ENCODE results near the gene FBXO38. TPM values are rescaled to one million over a fixed set of nuclear protein-coding genes. Genes with fewer than 3 reads are reported as not detected.

FBXO38 gene
- total RNA-seq, 1 experiment from 2014 or later: 35.8 TPM

DNA sequence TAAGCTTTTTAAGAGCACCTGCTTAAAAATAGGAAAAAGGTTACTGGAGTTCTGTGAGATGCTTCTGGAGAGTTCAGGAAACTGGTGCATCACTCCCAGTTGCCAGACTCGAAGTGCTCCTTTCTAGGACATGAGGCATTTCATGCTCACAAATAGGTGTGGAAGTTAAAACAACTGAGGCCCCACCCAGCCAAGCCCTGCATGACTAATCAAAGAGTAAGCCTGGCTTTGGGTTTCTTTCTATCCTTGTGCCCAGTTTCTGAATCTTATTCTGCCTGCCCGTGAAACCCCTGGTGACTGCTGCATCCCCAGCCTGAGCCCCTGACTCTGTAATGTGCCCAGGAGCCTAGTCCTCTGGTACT, 40.7 kb upstream of the FBXO38 start (continued):
- TF ChIP-seq SOX15 (CRISPR knock-in tag; IDR thresholded peaks at IDR 0.05) (no peak), ZNF416 (CRISPR knock-in tag; IDR thresholded peaks at IDR 0.05) (no peak), NR2C2 (CRISPR knock-in tag; IDR thresholded peaks at IDR 0.05) (no peak), SP1 (CRISPR knock-in tag; conservative IDR thresholded peaks at IDR 0.05) (no peak), SMAD3 (CRISPR knock-in tag; IDR thresholded peaks at IDR 0.05; ENCODE audit: borderline replicate concordance) (no peak), KAT7 (CRISPR knock-in tag; IDR thresholded peaks at IDR 0.05; ENCODE audit: borderline replicate concordance) (no peak)
- TF ChIP-seq, protein P1, sequence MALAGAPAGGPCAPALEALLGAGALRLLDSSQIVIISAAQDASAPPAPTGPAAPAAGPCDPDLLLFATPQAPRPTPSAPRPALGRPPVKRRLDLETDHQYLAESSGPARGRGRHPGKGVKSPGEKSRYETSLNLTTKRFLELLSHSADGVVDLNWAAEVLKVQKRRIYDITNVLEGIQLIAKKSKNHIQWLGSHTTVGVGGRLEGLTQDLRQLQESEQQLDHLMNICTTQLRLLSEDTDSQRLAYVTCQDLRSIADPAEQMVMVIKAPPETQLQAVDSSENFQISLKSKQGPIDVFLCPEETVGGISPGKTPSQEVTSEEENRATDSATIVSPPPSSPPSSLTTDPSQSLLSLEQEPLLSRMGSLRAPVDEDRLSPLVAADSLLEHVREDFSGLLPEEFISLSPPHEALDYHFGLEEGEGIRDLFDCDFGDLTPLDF (CRISPR knock-in tag; IDR thresholded peaks at IDR 0.05): no peak
- TF ChIP-seq, protein P2, sequence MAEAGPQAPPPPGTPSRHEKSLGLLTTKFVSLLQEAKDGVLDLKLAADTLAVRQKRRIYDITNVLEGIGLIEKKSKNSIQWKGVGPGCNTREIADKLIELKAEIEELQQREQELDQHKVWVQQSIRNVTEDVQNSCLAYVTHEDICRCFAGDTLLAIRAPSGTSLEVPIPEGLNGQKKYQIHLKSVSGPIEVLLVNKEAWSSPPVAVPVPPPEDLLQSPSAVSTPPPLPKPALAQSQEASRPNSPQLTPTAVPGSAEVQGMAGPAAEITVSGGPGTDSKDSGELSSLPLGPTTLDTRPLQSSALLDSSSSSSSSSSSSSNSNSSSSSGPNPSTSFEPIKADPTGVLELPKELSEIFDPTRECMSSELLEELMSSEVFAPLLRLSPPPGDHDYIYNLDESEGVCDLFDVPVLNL (CRISPR knock-in tag; IDR thresholded peaks at IDR 0.05; ENCODE audit: borderline replicate concordance, low read depth): no peak

DNA sequence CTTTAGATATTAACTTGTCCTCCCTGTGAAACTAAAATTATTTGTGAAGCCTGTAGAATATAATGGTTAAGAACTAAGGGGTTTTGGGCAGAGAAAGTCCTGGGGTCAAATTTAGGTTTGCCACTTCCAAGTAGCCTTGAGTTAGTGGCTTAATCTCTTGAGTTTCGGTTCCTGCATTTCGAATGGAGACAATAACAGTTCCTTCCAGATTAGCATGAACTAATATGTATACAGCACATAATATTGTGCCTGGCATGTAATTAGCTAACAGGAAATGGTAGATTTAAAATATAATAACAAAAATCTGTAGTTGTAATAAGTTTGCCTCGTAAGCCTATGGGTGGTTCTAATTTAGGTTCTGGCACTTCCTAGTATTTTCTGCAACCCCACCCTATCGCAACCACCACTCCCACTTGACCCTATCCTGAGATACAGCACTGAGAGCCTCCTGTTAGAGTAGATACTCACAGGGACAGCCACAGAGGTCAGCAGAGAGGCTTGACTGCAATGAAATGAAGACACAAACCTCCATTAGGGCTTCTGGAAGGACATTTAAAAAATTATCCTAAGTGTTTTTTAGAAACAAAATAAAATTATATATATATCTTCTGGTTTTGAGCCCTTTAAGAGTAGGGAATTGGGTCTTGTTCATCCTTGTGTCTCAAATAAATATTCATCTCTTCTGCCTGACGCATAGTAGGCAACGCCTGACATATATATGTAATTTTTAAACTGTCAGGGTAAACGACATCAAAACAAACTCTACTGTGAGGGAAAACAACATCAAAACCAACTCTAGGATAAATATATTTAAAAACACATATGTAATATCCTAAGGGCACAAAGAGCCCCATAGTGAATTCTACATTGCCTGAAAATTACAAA, 39.9 kb upstream of the FBXO38 start:
- POLR2A ChIA-PET: no interaction called here
- H3K9me3 Mint-ChIP-seq: no peaks in the 10 kb centered on the region
- H3K4me3 Mint-ChIP-seq: no peak overlapping the region
- no peaks in the 10 kb centered on the region; the same call in none of the 2 replicates for H3K27me3 Mint-ChIP-seq (ENCODE audit: low read depth)
- H3K36me3 Mint-ChIP-seq: no peaks in the 10 kb centered on the region
- no peak for TF ChIP-seq ELF4 (CRISPR knock-in tag; IDR thresholded peaks at IDR 0.05; ENCODE audit: low read depth)
- TF ChIP-seq, protein P3, sequence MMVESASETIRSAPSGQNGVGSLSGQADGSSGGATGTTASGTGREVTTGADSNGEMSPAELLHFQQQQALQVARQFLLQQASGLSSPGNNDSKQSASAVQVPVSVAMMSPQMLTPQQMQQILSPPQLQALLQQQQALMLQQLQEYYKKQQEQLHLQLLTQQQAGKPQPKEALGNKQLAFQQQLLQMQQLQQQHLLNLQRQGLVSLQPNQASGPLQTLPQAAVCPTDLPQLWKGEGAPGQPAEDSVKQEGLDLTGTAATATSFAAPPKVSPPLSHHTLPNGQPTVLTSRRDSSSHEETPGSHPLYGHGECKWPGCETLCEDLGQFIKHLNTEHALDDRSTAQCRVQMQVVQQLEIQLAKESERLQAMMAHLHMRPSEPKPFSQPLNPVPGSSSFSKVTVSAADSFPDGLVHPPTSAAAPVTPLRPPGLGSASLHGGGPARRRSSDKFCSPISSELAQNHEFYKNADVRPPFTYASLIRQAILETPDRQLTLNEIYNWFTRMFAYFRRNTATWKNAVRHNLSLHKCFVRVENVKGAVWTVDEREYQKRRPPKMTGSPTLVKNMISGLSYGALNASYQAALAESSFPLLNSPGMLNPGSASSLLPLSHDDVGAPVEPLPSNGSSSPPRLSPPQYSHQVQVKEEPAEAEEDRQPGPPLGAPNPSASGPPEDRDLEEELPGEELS (CRISPR knock-in tag; IDR thresholded peaks at IDR 0.05): no peak
- ATAC-seq (peak; percentile 60), DNase-seq (ENCODE audit: low spot score) (no peak)
- peak overlapping the region; percentile 37; the same call in 1 of the 2 replicates for H3K27ac Mint-ChIP-seq
- no peaks in the 10 kb centered on the region for H3K4me1 Mint-ChIP-seq
- CTCF ChIA-PET: no interaction called here

DNA sequence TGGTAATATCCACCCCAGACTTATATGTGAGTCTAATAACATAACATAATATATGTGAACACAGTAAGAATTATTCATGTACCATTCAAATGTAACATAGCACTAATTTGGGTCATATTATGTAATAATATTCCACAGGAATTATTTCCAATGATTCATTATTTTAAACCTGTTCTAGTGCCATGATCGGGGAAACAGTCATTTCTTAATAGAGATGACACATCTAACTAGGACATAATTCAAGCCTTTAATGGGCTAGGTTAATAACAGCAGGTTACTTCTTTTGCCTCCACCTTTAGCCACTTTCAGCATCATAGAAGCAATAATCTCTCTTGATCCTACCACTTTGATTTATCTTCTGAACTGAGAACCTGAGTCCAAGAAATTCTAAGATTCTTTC, 36.1 kb upstream of the FBXO38 start:
- H3K9me3 Mint-ChIP-seq: no peaks in the 10 kb centered on the region
- DNase-seq (ENCODE audit: low spot score): no peak
- ATAC-seq: no peak
- ChIA-PET POLR2A (no interaction called here), CTCF (no interaction called here)
- no peaks in the 10 kb centered on the region for H3K36me3 Mint-ChIP-seq
- no peaks in the 10 kb centered on the region; the same call in none of the 2 replicates for H3K27me3 Mint-ChIP-seq (ENCODE audit: low read depth)
- H3K27ac Mint-ChIP-seq: no peak overlapping the region
- H3K4me1 Mint-ChIP-seq: no peaks in the 10 kb centered on the region
- TF ChIP-seq JUN (CRISPR knock-in tag; IDR thresholded peaks at IDR 0.05) (no peak), GABPB1 (CRISPR knock-in tag; IDR thresholded peaks at IDR 0.05) (no peak), SMAD3 (CRISPR knock-in tag; IDR thresholded peaks at IDR 0.05; ENCODE audit: borderline replicate concordance) (no peak), SOX15 (CRISPR knock-in tag; IDR thresholded peaks at IDR 0.05) (no peak), GRHL2 (CRISPR knock-in tag; IDR thresholded peaks at IDR 0.05; ENCODE audit: insufficient replicate concordance, severe bottlenecking) (no peak), ZNF121 (CRISPR knock-in tag; IDR thresholded peaks at IDR 0.05) (no peak), ATF1 (CRISPR knock-in tag; IDR thresholded peaks at IDR 0.05) (no peak), ELF4 (CRISPR knock-in tag; IDR thresholded peaks at IDR 0.05; ENCODE audit: low read depth) (no peak)
- TF ChIP-seq, protein P4, sequence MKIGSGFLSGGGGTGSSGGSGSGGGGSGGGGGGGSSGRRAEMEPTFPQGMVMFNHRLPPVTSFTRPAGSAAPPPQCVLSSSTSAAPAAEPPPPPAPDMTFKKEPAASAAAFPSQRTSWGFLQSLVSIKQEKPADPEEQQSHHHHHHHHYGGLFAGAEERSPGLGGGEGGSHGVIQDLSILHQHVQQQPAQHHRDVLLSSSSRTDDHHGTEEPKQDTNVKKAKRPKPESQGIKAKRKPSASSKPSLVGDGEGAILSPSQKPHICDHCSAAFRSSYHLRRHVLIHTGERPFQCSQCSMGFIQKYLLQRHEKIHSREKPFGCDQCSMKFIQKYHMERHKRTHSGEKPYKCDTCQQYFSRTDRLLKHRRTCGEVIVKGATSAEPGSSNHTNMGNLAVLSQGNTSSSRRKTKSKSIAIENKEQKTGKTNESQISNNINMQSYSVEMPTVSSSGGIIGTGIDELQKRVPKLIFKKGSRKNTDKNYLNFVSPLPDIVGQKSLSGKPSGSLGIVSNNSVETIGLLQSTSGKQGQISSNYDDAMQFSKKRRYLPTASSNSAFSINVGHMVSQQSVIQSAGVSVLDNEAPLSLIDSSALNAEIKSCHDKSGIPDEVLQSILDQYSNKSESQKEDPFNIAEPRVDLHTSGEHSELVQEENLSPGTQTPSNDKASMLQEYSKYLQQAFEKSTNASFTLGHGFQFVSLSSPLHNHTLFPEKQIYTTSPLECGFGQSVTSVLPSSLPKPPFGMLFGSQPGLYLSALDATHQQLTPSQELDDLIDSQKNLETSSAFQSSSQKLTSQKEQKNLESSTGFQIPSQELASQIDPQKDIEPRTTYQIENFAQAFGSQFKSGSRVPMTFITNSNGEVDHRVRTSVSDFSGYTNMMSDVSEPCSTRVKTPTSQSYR (CRISPR knock-in tag; IDR thresholded peaks at IDR 0.05): no peak
- TF ChIP-seq, protein P5, sequence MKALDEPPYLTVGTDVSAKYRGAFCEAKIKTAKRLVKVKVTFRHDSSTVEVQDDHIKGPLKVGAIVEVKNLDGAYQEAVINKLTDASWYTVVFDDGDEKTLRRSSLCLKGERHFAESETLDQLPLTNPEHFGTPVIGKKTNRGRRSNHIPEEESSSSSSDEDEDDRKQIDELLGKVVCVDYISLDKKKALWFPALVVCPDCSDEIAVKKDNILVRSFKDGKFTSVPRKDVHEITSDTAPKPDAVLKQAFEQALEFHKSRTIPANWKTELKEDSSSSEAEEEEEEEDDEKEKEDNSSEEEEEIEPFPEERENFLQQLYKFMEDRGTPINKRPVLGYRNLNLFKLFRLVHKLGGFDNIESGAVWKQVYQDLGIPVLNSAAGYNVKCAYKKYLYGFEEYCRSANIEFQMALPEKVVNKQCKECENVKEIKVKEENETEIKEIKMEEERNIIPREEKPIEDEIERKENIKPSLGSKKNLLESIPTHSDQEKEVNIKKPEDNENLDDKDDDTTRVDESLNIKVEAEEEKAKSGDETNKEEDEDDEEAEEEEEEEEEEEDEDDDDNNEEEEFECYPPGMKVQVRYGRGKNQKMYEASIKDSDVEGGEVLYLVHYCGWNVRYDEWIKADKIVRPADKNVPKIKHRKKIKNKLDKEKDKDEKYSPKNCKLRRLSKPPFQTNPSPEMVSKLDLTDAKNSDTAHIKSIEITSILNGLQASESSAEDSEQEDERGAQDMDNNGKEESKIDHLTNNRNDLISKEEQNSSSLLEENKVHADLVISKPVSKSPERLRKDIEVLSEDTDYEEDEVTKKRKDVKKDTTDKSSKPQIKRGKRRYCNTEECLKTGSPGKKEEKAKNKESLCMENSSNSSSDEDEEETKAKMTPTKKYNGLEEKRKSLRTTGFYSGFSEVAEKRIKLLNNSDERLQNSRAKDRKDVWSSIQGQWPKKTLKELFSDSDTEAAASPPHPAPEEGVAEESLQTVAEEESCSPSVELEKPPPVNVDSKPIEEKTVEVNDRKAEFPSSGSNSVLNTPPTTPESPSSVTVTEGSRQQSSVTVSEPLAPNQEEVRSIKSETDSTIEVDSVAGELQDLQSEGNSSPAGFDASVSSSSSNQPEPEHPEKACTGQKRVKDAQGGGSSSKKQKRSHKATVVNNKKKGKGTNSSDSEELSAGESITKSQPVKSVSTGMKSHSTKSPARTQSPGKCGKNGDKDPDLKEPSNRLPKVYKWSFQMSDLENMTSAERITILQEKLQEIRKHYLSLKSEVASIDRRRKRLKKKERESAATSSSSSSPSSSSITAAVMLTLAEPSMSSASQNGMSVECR (CRISPR knock-in tag; IDR thresholded peaks at IDR 0.05; ENCODE audit: borderline replicate concordance): no peak
- TF ChIP-seq, protein P6, sequence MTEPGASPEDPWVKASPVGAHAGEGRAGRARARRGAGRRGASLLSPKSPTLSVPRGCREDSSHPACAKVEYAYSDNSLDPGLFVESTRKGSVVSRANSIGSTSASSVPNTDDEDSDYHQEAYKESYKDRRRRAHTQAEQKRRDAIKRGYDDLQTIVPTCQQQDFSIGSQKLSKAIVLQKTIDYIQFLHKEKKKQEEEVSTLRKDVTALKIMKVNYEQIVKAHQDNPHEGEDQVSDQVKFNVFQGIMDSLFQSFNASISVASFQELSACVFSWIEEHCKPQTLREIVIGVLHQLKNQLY (CRISPR knock-in tag; IDR thresholded peaks at IDR 0.05): no peak
- TF ChIP-seq, protein P7, sequence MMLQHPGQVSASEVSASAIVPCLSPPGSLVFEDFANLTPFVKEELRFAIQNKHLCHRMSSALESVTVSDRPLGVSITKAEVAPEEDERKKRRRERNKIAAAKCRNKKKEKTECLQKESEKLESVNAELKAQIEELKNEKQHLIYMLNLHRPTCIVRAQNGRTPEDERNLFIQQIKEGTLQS (CRISPR knock-in tag; conservative IDR thresholded peaks at IDR 0.05): no peak
- no peak overlapping the region for H3K4me3 Mint-ChIP-seq
